Mammary epithelial cell (primary cell): ENCODE results near the gene C1orf159.

Experiments used
- EZH2 ChIP-seq: IDR thresholded peaks from 2 replicates; pipeline ENCODE4 v1.6.1; 2012; ENCODE audit warnings: low read length, inconsistent platforms, borderline replicate concordance
- TF ChIP-seq, protein P1 (sequence below), 2 donors: IDR thresholded peaks in 1 of 2; conservative IDR thresholded peaks in 1 of 2; 2 replicates each; pipeline ENCODE4 v1.5.1; 2011 to 2012; ENCODE audit warnings: inconsistent platforms in 2 of 2, low read length in 2 of 2, mild to moderate bottlenecking in 2 of 2, control low read depth in 1 of 2, low read depth in 1 of 2; ENCODE audit not compliant: insufficient read depth in 1 of 2; ENCODE audit errors: extremely low read depth in 1 of 2

DNA sequence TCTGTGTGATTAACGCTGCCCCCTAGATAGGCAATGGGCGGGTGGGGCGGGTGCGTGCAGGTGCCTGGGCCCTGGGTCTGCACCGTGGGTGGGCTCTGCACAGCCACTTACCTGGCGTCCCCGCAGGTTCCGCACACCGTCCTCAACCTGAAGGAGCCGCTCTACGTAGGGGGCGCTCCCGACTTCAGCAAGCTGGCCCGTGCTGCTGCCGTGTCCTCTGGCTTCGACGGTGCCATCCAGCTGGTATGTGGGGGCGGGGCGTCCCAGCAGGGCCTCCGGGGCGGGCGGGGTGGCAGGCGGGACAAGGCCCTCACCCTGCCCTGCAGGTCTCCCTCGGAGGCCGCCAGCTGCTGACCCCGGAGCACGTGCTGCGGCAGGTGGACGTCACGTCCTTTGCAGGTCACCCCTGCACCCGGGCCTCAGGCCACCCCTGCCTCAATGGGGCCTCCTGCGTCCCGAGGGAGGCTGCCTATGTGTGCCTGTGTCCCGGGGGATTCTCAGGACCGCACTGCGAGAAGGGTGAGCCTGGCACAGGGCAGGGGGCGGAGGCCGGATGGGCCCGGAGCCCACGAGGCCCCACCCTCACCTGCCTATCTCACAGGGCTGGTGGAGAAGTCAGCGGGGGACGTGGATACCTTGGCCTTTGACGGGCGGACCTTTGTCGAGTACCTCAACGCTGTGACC lies 64.6 kb downstream of the C1orf159 start:
- TF ChIP-seq, protein P1, sequence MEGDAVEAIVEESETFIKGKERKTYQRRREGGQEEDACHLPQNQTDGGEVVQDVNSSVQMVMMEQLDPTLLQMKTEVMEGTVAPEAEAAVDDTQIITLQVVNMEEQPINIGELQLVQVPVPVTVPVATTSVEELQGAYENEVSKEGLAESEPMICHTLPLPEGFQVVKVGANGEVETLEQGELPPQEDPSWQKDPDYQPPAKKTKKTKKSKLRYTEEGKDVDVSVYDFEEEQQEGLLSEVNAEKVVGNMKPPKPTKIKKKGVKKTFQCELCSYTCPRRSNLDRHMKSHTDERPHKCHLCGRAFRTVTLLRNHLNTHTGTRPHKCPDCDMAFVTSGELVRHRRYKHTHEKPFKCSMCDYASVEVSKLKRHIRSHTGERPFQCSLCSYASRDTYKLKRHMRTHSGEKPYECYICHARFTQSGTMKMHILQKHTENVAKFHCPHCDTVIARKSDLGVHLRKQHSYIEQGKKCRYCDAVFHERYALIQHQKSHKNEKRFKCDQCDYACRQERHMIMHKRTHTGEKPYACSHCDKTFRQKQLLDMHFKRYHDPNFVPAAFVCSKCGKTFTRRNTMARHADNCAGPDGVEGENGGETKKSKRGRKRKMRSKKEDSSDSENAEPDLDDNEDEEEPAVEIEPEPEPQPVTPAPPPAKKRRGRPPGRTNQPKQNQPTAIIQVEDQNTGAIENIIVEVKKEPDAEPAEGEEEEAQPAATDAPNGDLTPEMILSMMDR (conservative IDR thresholded peaks at IDR 0.05 in 1 of 2, IDR thresholded peaks at IDR 0.05 in 1 of 2; ENCODE audit: extremely low read depth in 1 of 2, insufficient read depth in 1 of 2, low read depth in 1 of 2, low read length in 2 of 2), result no peak
- no peak for TF ChIP-seq EZH2
